WI38 (cell line): ENCODE data around the gene NETO2.
"Not testable (repeated sequence)": the region's sequence is repeated elsewhere in the genome, so short reads cannot be mapped to it uniquely, and the experiment has no call there.

ENCODE experiments used
- H3K4me3 ChIP-seq: 2 replicates; pipeline ENCODE4 v1.5.1; 2011; ENCODE audit warnings: low read depth, mild to moderate bottlenecking, control low read depth, low read length
- TF ChIP-seq, protein P1 (sequence below): IDR thresholded peaks from 2 replicates; pipeline ENCODE4 v1.5.1; 2012; ENCODE audit warnings: low read depth, mild to moderate bottlenecking, control low read depth, low read length

NETO2 gene

DNA sequence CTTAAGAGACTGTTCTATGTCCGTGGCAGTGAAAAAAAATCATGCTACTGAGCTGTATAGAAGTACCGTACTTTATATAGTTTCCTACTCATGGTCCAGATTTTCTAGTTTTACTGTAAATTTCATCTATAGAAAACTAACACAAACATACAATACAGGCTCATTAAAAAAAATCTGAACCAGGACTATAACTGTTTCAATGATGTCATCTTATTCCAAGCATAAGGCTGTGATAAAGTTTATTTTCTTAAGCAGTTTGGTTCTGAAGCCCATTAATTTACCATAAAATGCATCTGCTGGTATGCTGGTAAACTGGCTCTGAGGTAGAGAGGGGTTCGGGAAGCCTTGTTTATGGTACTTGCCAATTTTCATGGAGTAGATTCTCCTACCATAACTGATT is 16.7 kb upstream of the NETO2 start:
- TF ChIP-seq, protein P1, sequence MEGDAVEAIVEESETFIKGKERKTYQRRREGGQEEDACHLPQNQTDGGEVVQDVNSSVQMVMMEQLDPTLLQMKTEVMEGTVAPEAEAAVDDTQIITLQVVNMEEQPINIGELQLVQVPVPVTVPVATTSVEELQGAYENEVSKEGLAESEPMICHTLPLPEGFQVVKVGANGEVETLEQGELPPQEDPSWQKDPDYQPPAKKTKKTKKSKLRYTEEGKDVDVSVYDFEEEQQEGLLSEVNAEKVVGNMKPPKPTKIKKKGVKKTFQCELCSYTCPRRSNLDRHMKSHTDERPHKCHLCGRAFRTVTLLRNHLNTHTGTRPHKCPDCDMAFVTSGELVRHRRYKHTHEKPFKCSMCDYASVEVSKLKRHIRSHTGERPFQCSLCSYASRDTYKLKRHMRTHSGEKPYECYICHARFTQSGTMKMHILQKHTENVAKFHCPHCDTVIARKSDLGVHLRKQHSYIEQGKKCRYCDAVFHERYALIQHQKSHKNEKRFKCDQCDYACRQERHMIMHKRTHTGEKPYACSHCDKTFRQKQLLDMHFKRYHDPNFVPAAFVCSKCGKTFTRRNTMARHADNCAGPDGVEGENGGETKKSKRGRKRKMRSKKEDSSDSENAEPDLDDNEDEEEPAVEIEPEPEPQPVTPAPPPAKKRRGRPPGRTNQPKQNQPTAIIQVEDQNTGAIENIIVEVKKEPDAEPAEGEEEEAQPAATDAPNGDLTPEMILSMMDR = no peak
- no peak overlapping the region for H3K4me3 ChIP-seq

DNA sequence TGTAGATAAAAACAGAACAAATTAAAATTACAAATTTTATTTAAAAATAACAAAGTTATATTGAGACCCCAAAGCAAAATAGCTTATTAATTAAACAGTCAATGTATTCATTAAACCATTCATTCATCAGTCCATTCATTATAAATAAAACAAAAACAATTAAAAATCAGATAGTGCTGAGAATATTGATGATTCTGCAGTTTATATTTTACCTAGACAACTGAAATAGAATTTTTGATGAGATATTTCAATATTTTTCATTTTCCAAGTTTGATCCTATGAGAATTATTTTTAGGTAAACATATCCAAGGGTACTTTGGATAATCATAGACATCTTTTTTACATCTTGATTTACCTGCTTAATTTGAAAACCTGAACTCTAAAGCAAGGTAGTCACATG is 15.2 kb upstream of the NETO2 start:
- H3K4me3 ChIP-seq = no peak overlapping the region
- TF ChIP-seq, protein P1 = no peak

DNA sequence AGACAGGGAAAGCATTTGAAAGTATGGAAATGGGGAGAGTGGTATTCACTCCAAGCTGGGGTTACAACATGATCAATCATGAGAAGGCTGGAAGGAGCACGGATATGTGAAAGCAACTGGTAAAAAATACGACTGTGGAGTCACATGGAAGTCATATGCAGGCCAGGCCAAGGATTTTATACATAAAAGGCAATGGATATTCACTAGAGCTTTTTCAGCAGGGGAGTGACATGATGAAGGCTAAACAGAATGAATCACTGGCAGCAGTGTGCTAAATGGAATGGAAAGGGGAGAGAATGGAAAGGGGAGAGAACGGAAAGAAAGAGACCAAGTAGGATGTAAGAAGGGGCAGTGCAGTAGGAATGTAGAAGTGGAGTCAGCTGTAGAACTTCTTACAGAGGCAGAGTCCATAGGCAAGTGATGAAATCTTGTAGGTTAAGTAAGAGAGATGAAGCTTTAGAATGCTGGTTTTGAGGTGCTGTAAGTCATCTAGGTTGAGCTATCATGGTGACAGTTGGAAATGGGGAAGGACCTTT is 13.0 kb upstream of the NETO2 start:
- TF ChIP-seq, protein P1 = no peak
- H3K4me3 ChIP-seq = no peak overlapping the region

DNA sequence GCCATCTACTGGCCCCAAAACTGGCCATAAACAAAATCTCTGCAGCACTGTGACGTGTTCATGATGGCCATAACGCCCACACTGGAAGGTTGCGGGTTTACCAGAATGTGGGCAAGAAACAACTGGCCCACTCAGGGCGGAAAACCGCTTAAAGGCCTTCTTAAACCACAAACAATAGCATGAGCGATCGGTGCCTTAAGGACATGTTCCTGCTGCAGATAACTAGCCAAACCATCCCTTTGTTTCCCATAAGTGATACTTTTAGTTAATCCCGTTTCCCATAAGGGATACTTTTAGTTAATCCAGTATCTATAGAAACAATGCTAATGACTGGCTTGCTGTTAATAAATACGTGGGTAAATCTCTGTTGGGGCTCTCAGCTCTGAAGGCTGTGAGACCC is 8.8 kb upstream of the NETO2 start:
- not testable (repeated sequence) for H3K4me3 ChIP-seq

DNA sequence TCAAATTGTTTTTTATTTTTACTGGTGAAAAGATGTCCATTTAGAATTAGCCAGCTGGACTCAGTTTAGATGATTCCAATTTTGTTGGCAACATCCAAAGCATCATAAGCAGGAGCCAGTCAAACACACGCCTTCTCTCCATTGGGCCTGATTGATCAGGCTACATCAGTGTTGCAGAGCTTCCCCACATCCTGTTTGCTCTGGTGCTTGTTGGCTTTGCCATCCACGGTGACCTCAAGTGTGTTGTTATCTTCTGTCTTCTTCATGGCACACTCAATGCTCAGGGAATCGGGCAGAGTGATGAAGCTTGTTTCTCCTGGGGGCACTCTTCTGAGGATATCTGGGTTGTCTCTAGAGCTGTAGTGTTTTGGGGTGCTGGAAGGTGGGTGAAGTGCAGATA is 6.3 kb upstream of the NETO2 start:
- TF ChIP-seq, protein P1 = no peak
- H3K4me3 ChIP-seq = no peak overlapping the region

DNA sequence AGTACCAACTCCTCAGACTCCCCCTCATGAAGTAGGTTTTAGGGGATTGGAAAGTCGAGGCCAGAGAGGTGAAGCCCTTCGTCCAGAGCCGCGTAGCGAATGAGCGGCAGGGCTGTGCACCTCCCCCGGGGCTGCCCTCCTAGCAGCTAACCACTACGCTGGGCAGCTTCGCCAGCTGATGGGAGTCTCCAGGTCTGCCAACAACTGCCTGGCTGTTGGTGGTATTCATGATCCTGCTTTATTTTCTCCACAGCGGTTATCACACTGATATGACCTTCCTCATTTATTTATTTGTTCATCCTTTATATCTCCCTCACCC is 773 bp upstream of the NETO2 start:
- H3K4me3 ChIP-seq = peak overlapping the region; percentile 66
- TF ChIP-seq, protein P1 = no peak

DNA sequence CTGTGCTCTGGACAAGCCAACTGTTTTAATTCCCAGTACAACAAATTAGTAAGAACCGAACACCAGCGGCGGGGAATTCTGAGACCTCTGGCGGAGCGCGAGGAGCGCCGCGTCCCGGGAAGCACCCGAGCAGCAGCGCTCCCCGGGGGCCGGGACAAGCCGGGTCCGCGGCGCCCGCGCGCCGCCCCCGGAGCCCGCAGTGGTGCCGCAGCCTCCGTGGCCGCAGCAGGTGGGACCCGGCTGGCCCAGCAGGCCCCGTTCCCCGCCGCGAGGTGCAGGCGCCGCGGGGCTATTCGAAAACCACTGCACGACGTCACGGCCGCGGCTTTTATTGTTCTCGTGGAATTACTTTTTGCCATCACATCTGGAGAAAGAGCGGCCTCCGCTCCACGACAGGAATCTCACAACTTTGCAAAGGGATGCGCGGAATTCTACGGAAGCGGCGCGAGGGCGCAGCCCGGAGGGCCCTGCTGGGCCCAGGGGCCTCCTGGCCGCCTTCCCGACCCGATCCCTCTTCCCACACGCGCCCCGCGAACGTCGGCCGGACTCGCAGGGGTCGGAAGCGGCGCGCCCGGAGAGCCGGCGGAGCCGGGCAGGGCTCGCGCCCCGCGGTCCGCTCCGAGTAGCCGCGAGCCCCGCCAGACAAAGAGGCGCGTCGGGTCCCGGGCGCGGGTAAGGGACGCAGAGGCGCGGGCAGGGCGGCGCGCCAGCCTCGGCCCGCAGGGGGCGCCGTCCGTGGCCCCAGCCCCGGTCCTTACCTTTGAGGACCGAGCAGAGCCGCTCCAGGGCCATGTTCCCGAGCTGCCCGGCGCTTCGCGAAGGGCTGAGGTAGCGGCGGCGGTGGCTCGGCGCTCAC is 696 bp downstream of the NETO2 start:
- TF ChIP-seq, protein P1 = peak; percentile 50
- peak overlapping the region; percentile 66 for H3K4me3 ChIP-seq

DNA sequence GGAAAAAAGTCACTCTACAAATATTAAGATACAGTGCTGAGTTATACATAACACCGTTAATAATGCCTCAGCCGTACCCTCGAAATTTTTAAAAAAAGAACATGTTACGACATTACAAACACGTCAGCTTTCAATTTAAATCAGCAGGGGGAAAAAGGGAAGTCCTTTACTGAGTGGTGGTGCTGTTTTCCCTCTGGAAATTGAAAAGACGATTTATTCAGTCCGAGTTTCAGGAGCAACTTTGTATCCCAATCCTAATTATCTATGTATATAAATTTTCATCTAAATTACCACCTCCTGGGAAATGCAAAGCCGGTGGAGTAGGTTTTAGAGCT is 1.3 kb downstream of the NETO2 start:
- H3K4me3 ChIP-seq = peak overlapping the region; percentile 66

More for the DNA sequence above, 1.3 kb downstream of the NETO2 start:
- TF ChIP-seq, protein P1 = no peak
